SK-N-SH (cell line): ENCODE measurements around the gene ZBTB38. TPM values are rescaled to one million over a fixed set of nuclear protein-coding genes. Genes with fewer than 3 reads are reported as not detected.

Experiments
- CTCF ChIA-PET: fragments of 300-600, 350-600 bp; formaldehyde crosslinking; extraction: SDS; loops from one replicate; lab custom pipeline; 2021; lab: Yijun Ruan, JAX
- POLR2A ChIA-PET: fragments of 350-600 bp; sonication (Branson Sonifier 250); formaldehyde crosslinking; extraction: SDS; loops from one replicate; lab custom pipeline; 2020; ENCODE audit warnings: antibody characterized with exemption, inconsistent platforms; lab: Yijun Ruan, JAX
- DNase-seq: peaks from one replicate; pipeline ENCODE4 v3.0.0; 2012
- H2AFZ ChIP-seq: fragments of 200-600 bp; sonication (generic); 2 replicates; pipeline ENCODE4 v1.8.1; 2016; ENCODE audit warnings: antibody characterized with exemption, mild to moderate bottlenecking, low read depth
- H3F3A ChIP-seq: fragments of 200-600 bp; sonication (generic); replicated peaks from 2 replicates; pipeline ENCODE3; 2016; ENCODE audit warnings: antibody characterized with exemption, mild to moderate bottlenecking; ENCODE audit not compliant: insufficient read depth
- H3K27ac ChIP-seq, 2 experiments: fragments of 200-500 bp in 1 of 2; fragments of 200-600 bp in 1 of 2; sonication (Bioruptor generic) in 1 of 2; sonication (generic), shearing (Covaris generic) in 1 of 2; 2 replicates each; pipeline versions ENCODE4 v1.5.1 to v1.6.1; 2014 to 2016; ENCODE audit warnings: low read depth in 2 of 2, inconsistent platforms in 1 of 2, low read length in 1 of 2, mild to moderate bottlenecking in 1 of 2, mixed read lengths in 1 of 2
- H3K27me3 ChIP-seq: fragments of 200-600 bp; sonication (generic), shearing (Covaris generic); 2 replicates; pipeline ENCODE4 v1.6.1; 2016; ENCODE audit warnings: mixed run types; ENCODE audit not compliant: insufficient read depth
- H3K36me3 ChIP-seq, 2 experiments: fragments of 200-500 bp in 1 of 2; fragments of 200-600 bp in 1 of 2; sonication (Bioruptor generic) in 1 of 2; sonication (generic) in 1 of 2; replicated peaks in 1 of 2; 2 replicates each; pipeline versions ENCODE3 to v1.5.1; 2014 to 2016; ENCODE audit warnings: low read length in 1 of 2, mild to moderate bottlenecking in 1 of 2; ENCODE audit not compliant: insufficient read depth in 2 of 2, control insufficient read depth in 1 of 2
- H3K4me1 ChIP-seq, 2 experiments: fragments of 200-500 bp in 1 of 2; fragments of 200-600 bp in 1 of 2; sonication (Bioruptor generic) in 1 of 2; sonication (generic), shearing (Covaris generic) in 1 of 2; 2 replicates each; pipeline versions ENCODE4 v1.5.1 to v1.6.1; 2014 to 2016; ENCODE audit warnings: low read depth in 1 of 2, low read length in 1 of 2, mixed run types in 1 of 2; ENCODE audit not compliant: insufficient read depth in 2 of 2, control insufficient read depth in 1 of 2
- H3K4me2 ChIP-seq: fragments of 200-600 bp; sonication (generic), shearing (Covaris generic); 2 replicates; pipeline ENCODE4 v1.6.1; 2017; ENCODE audit warnings: mixed run types
- H3K4me3 ChIP-seq, 2 experiments: fragments of 200-500 bp in 1 of 2; fragments of 200-600 bp in 1 of 2; sonication (Bioruptor generic) in 1 of 2; sonication (generic), shearing (Covaris generic) in 1 of 2; 2 replicates each; pipeline versions ENCODE4 v1.5.1 to v1.8.1; 2014 to 2016; ENCODE audit warnings: low read depth in 2 of 2, inconsistent platforms in 1 of 2, low read length in 1 of 2, mild to moderate bottlenecking in 1 of 2, mixed read lengths in 1 of 2, moderate library complexity in 1 of 2
- H3K79me2 ChIP-seq: fragments of 200-600 bp; sonication (generic); 2 replicates; pipeline ENCODE4 v1.8.1; 2017; ENCODE audit warnings: mild to moderate bottlenecking; ENCODE audit not compliant: insufficient read depth
- H3K9ac ChIP-seq: fragments of 200-600 bp; sonication (generic); 2 replicates; pipeline ENCODE4 v1.6.1; 2017; ENCODE audit warnings: mixed run types
- H3K9me2 ChIP-seq: fragments of 200-600 bp; sonication (generic); 2 replicates; pipeline ENCODE4 v1.6.1; 2017; ENCODE audit warnings: mixed run types
- H3K9me3 ChIP-seq: fragments of 200-600 bp; sonication (generic); 2 replicates; pipeline ENCODE4 v1.6.1; 2017; ENCODE audit warnings: mixed run types, mild to moderate bottlenecking, moderate library complexity
- H4K20me1 ChIP-seq: fragments of 200-600 bp; sonication (generic); 2 replicates; pipeline ENCODE4 v1.6.1; 2017; ENCODE audit warnings: mild to moderate bottlenecking, mixed run types; ENCODE audit not compliant: insufficient read depth
- ELF1 ChIP-seq: IDR thresholded peaks from 2 replicates; pipeline ENCODE4 v1.4.0; 2012
- GABPA ChIP-seq: IDR thresholded peaks from 2 replicates; pipeline ENCODE4 v1.4.0; 2012; ENCODE audit warnings: low read depth, mild to moderate bottlenecking
- GATA2 ChIP-seq: sonication (generic); formaldehyde crosslinking; IDR thresholded peaks from 2 replicates; pipeline ENCODE4 v1.5.0; 2020; ENCODE audit warnings: mild to moderate bottlenecking, missing genetic modification reagents
- NRF1 ChIP-seq: IDR thresholded peaks from 2 replicates; pipeline ENCODE4 v1.6.1; 2012; ENCODE audit warnings: low read depth, mild to moderate bottlenecking, low read length
- POLR2AphosphoS5 ChIP-seq: IDR thresholded peaks from 2 replicates; pipeline ENCODE4 v1.6.1; 2012; ENCODE audit warnings: low read depth, low read length
- RXRA ChIP-seq: IDR thresholded peaks from 2 replicates; pipeline ENCODE4 v1.4.0; 2012; ENCODE audit warnings: low read depth, mild to moderate bottlenecking, borderline replicate concordance
- SIN3A ChIP-seq: IDR thresholded peaks from 2 replicates; pipeline ENCODE4 v1.6.1; 2012; ENCODE audit warnings: low read depth, mild to moderate bottlenecking, low read length, moderate library complexity, borderline replicate concordance
- SMC3 ChIP-seq: IDR thresholded peaks from 2 replicates; pipeline ENCODE4 v1.6.1; 2012; ENCODE audit warnings: low read depth, low read length, improper control_type of control experiment
- YY1 ChIP-seq: IDR thresholded peaks from 2 replicates; pipeline ENCODE4 v1.4.0; 2012; ENCODE audit warnings: low read depth, mild to moderate bottlenecking
- WGBS: methylation state at CpG from one replicate; pipeline ENCODE4 v1.1.6; 2017; ENCODE audit warnings: low lambda C conversion rate; 5-methylcytosine and 5-hydroxymethylcytosine counted together
- polyA plus RNA-seq, 3 experiments: library from polyadenylated mRNA; depleted of rRNA; stranded (reverse); fragments of >200 nt; gene quantifications; 2 replicates each; pipeline ENCODE4 v1.2.3, GENCODE V29; 2012
- TF ChIP-seq, protein P1 (sequence below): IDR thresholded peaks from 2 replicates; pipeline ENCODE4; 2012
- TF ChIP-seq, protein P2 (sequence below): IDR thresholded peaks from 2 replicates; pipeline ENCODE4 v1.4.0; 2012; ENCODE audit warnings: low read depth, borderline replicate concordance
- TF ChIP-seq, protein P3 (sequence below): IDR thresholded peaks from 2 replicates; pipeline ENCODE4 v1.4.0; 2012; ENCODE audit warnings: low read depth
- TF ChIP-seq, protein P4 (sequence below): fragments of 150-350 bp; IDR thresholded peaks from 2 replicates; pipeline ENCODE4 v1.6.1; 2016; ENCODE audit warnings: mild to moderate bottlenecking, low read depth, low read length
- TF ChIP-seq, protein P5 (sequence below): IDR thresholded peaks from 2 replicates; pipeline ENCODE4 v1.6.1; 2012; ENCODE audit warnings: mild to moderate bottlenecking, low read depth, low read length, moderate library complexity

The ZBTB38 gene
- polyA plus RNA-seq, 1 of the 3 experiments (the other 2 are of a cell fraction) = 10.1 TPM

DNA sequence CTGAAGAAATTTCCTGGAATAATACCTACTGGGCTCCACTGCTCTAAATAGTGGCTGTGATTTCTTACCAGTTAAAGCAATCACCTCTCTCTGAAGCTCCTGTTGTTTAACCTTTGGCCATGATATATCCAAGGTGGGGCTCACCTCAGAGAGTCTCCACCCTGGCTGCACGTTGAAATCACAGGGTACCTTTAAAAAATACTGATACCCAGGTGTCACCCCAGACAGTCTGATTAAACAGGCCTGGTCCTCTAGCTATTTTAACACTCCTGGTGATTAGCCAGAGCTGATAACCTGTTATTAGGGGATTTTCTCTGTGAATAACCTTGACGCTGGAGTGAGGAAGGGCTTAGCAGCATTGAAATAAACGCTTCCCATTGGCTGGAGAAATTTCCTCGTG, 22.3 kb upstream of the ZBTB38 start:
- 75% methylated on average over 4 of the region's 4 CpGs for WGBS
- no peaks in the 10 kb centered on the region for H3K9me2 ChIP-seq
- POLR2A ChIA-PET = no interaction called here
- no peaks in the 10 kb centered on the region for H3K9me3 ChIP-seq
- H3K4me1 ChIP-seq = no peaks in the 10 kb centered on the region
- H3K9ac ChIP-seq = no peak overlapping the region
- no peaks in the 10 kb centered on the region for H3K27me3 ChIP-seq
- no peak overlapping the region for H2AFZ ChIP-seq
- no peaks in the 10 kb centered on the region for H3K36me3 ChIP-seq
- H3K4me3 ChIP-seq = no peak overlapping the region
- DNase-seq = no peak
- CTCF ChIA-PET = interaction anchor here (1.0 to 3.3 kb wide), 4 partner anchors 15 to 119 kb away, joined by 3 to 17 read pairs (median 8); no protein-coding TSS in a partner anchor
- no peak overlapping the region for H3K27ac ChIP-seq
- H3K4me2 ChIP-seq = no peak overlapping the region
- no peaks in the 10 kb centered on the region for H3F3A ChIP-seq
- no peaks in the 10 kb centered on the region for H4K20me1 ChIP-seq
- TF ChIP-seq POLR2AphosphoS5 (no peak), YY1 (no peak), NRF1 (no peak), SIN3A (no peak), SMC3 (no peak), GABPA (no peak), ELF1 (no peak), RXRA (no peak), GATA2 (CRISPR knock-in tag) (no peak)
- TF ChIP-seq, protein P1, sequence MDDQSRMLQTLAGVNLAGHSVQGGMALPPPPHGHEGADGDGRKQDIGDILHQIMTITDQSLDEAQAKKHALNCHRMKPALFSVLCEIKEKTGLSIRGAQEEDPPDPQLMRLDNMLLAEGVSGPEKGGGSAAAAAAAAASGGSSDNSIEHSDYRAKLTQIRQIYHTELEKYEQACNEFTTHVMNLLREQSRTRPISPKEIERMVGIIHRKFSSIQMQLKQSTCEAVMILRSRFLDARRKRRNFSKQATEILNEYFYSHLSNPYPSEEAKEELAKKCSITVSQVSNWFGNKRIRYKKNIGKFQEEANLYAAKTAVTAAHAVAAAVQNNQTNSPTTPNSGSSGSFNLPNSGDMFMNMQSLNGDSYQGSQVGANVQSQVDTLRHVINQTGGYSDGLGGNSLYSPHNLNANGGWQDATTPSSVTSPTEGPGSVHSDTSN = no peak
- TF ChIP-seq, protein P2, sequence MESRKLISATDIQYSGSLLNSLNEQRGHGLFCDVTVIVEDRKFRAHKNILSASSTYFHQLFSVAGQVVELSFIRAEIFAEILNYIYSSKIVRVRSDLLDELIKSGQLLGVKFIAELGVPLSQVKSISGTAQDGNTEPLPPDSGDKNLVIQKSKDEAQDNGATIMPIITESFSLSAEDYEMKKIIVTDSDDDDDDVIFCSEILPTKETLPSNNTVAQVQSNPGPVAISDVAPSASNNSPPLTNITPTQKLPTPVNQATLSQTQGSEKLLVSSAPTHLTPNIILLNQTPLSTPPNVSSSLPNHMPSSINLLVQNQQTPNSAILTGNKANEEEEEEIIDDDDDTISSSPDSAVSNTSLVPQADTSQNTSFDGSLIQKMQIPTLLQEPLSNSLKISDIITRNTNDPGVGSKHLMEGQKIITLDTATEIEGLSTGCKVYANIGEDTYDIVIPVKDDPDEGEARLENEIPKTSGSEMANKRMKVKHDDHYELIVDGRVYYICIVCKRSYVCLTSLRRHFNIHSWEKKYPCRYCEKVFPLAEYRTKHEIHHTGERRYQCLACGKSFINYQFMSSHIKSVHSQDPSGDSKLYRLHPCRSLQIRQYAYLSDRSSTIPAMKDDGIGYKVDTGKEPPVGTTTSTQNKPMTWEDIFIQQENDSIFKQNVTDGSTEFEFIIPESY = no peak
- TF ChIP-seq, protein P3, sequence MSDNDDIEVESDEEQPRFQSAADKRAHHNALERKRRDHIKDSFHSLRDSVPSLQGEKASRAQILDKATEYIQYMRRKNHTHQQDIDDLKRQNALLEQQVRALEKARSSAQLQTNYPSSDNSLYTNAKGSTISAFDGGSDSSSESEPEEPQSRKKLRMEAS = no peak
- TF ChIP-seq, protein P4, sequence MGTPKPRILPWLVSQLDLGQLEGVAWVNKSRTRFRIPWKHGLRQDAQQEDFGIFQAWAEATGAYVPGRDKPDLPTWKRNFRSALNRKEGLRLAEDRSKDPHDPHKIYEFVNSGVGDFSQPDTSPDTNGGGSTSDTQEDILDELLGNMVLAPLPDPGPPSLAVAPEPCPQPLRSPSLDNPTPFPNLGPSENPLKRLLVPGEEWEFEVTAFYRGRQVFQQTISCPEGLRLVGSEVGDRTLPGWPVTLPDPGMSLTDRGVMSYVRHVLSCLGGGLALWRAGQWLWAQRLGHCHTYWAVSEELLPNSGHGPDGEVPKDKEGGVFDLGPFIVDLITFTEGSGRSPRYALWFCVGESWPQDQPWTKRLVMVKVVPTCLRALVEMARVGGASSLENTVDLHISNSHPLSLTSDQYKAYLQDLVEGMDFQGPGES = no peak
- TF ChIP-seq, protein P5, sequence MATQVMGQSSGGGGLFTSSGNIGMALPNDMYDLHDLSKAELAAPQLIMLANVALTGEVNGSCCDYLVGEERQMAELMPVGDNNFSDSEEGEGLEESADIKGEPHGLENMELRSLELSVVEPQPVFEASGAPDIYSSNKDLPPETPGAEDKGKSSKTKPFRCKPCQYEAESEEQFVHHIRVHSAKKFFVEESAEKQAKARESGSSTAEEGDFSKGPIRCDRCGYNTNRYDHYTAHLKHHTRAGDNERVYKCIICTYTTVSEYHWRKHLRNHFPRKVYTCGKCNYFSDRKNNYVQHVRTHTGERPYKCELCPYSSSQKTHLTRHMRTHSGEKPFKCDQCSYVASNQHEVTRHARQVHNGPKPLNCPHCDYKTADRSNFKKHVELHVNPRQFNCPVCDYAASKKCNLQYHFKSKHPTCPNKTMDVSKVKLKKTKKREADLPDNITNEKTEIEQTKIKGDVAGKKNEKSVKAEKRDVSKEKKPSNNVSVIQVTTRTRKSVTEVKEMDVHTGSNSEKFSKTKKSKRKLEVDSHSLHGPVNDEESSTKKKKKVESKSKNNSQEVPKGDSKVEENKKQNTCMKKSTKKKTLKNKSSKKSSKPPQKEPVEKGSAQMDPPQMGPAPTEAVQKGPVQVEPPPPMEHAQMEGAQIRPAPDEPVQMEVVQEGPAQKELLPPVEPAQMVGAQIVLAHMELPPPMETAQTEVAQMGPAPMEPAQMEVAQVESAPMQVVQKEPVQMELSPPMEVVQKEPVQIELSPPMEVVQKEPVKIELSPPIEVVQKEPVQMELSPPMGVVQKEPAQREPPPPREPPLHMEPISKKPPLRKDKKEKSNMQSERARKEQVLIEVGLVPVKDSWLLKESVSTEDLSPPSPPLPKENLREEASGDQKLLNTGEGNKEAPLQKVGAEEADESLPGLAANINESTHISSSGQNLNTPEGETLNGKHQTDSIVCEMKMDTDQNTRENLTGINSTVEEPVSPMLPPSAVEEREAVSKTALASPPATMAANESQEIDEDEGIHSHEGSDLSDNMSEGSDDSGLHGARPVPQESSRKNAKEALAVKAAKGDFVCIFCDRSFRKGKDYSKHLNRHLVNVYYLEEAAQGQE = no peak
- no peaks in the 10 kb centered on the region for H3K79me2 ChIP-seq
